Smooth muscle cell (in vitro differentiated cells): ENCODE results near the gene FGF2. TPM values are rescaled to one million over a fixed set of nuclear protein-coding genes. Genes with fewer than 3 reads are reported as not detected.

ENCODE experiments used
- DNase-seq: peaks from one replicate; lab custom pipeline; 2025; ENCODE audit not compliant: unreplicated experiment; lab: John Stamatoyannopoulos, UW
- H2AFZ ChIP-seq: fragments of 200-600 bp; sonication (generic); 2 replicates; pipeline ENCODE4 v1.6.0; 2016; ENCODE audit warnings: antibody characterized with exemption, low read depth, mild to moderate bottlenecking
- H3F3A ChIP-seq: fragments of 200-600 bp; sonication (generic); 2 replicates; pipeline ENCODE4 v1.6.0; 2017; ENCODE audit warnings: antibody characterized with exemption, low read depth
- H3K27ac ChIP-seq: fragments of 200-600 bp; sonication (generic); 2 replicates; pipeline ENCODE4 v1.5.1; 2016; ENCODE audit warnings: low read depth, mild to moderate bottlenecking
- H3K27me3 ChIP-seq: fragments of 200-600 bp; sonication (generic); 2 replicates; pipeline ENCODE4 v1.6.1; 2016; ENCODE audit warnings: low read depth, mild to moderate bottlenecking
- H3K36me3 ChIP-seq: fragments of 200-600 bp; sonication (generic); 2 replicates; pipeline ENCODE4 v1.5.1; 2016; ENCODE audit warnings: low read depth
- H3K4me1 ChIP-seq: fragments of 200-600 bp; sonication (generic); 2 replicates; pipeline ENCODE4 v1.5.1; 2016; ENCODE audit warnings: low read depth
- H3K4me2 ChIP-seq: fragments of 200-600 bp; sonication (generic); 2 replicates; pipeline ENCODE4 v1.6.0; 2016; ENCODE audit warnings: mild to moderate bottlenecking
- H3K4me3 ChIP-seq: fragments of 200-600 bp; sonication (generic); 2 replicates; pipeline ENCODE4 v1.5.1; 2016; ENCODE audit warnings: mild to moderate bottlenecking
- H3K79me2 ChIP-seq: fragments of 200-600 bp; sonication (generic); 2 replicates; pipeline ENCODE4 v1.6.0; 2016; ENCODE audit warnings: low read depth, mild to moderate bottlenecking
- H3K9ac ChIP-seq: fragments of 200-600 bp; sonication (generic); 2 replicates; pipeline ENCODE4 v1.6.0; 2016; ENCODE audit warnings: low read depth
- H3K9me3 ChIP-seq: fragments of 200-600 bp; sonication (generic); replicated peaks from 2 replicates; pipeline ENCODE4 v1.5.1; 2016; ENCODE audit warnings: low read depth
- H4K20me1 ChIP-seq: fragments of 200-600 bp; sonication (generic); 2 replicates; pipeline ENCODE4 v1.6.0; 2016; ENCODE audit warnings: low read depth
- CTCF ChIP-seq: fragments of 200-600 bp; sonication (generic); IDR thresholded peaks from 2 replicates; pipeline ENCODE4 v1.5.1; 2017; ENCODE audit warnings: borderline replicate concordance, mild to moderate bottlenecking, antibody characterized with exemption; ENCODE audit not compliant: insufficient read depth, poor library complexity, severe bottlenecking
- WGBS: methylation state at CpG from one replicate; pipeline ENCODE4 v1.1.7; 2016; ENCODE audit warnings: low lambda C conversion rate; 5-methylcytosine and 5-hydroxymethylcytosine counted together
- polyA plus RNA-seq: library from polyadenylated mRNA; unstranded; fragments of >200 nt; fragmentation: Nextera tagmentation; extraction: Ambion mirVana; gene quantifications from 2 replicates; pipeline ENCODE4 v1.2.1, GENCODE V29; 2016
- total RNA-seq: library from RNA; depleted of rRNA; stranded (reverse); fragments of >200 nt; gene quantifications from 2 replicates; pipeline ENCODE4 v1.2.3, GENCODE V29; 2014

FGF2 gene
- total and polyA plus RNA-seq, 2 experiments from 2014 or later, result 11.8 to 18.9 TPM

GRCh38 chr4:122793811-122794210 lies 32.8 kb upstream of the FGF2 start:
- no peak for DNase-seq
- H3K27me3 ChIP-seq, result no peaks in the 10 kb centered on the region
- no peaks in the 10 kb centered on the region for H4K20me1 ChIP-seq
- H3K36me3 ChIP-seq, result no peaks in the 10 kb centered on the region
- peaks cover 21% of the 10 kb centered on the region for H3K4me1 ChIP-seq
- H3K4me2 ChIP-seq, result no peak overlapping the region
- no peak overlapping the region for H2AFZ ChIP-seq
- H3K27ac ChIP-seq, result no peak overlapping the region
- H3K9me3 ChIP-seq, result no peaks in the 10 kb centered on the region
- H3F3A ChIP-seq, result no peaks in the 10 kb centered on the region
- no peak for TF ChIP-seq CTCF
- no peak overlapping the region for H3K9ac ChIP-seq
- no peaks in the 10 kb centered on the region for H3K79me2 ChIP-seq
- H3K4me3 ChIP-seq, result no peak overlapping the region

DNA sequence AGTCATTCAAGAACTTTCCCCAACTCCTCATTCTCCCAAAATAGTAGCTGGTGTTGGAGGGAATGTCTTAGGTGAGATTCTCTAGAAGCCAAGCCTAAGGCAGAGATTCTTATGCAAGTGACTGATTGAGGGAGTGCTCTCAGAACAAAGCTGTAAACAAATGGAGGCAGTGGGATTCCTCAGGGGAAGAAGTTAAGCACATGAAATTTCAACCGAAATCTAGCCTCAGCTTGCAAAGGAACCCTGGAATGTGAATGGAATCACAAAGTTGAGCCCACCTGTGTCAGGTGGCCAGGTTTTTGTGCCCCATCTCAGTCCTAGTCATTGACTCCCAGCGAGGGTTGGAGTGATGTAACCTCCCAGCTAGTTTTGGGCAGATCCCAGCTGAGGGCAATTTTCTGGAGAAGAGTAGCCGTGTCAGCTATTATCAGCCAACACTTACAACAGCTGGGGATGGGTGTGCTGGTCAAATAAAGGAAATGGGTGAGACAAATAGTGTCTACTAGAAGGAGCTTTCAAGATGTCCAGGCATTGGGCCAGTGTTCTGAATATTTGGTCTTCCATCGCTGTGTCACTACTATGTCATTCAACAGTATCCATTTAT lies 29.7 kb upstream of the FGF2 start:
- Histone ChIP-seq H2AFZ (peak overlapping the region; percentile 7), H3K27me3 (no peaks in the 10 kb centered on the region), H3K36me3 (no peaks in the 10 kb centered on the region), H3K79me2 (no peaks in the 10 kb centered on the region), H3K4me1 (peaks cover 21% of the 10 kb centered on the region), H3K4me2 (no peak overlapping the region), H3K4me3 (no peak overlapping the region), H3F3A (no peaks in the 10 kb centered on the region), H3K27ac (peak overlapping the region; percentile 94), H3K9me3 (no peaks in the 10 kb centered on the region), H4K20me1 (no peaks in the 10 kb centered on the region), H3K9ac (no peak overlapping the region)
- no peak for DNase-seq
- TF ChIP-seq CTCF, result no peak
- 72% methylated on average over 4 of the region's 4 CpGs for WGBS

DNA sequence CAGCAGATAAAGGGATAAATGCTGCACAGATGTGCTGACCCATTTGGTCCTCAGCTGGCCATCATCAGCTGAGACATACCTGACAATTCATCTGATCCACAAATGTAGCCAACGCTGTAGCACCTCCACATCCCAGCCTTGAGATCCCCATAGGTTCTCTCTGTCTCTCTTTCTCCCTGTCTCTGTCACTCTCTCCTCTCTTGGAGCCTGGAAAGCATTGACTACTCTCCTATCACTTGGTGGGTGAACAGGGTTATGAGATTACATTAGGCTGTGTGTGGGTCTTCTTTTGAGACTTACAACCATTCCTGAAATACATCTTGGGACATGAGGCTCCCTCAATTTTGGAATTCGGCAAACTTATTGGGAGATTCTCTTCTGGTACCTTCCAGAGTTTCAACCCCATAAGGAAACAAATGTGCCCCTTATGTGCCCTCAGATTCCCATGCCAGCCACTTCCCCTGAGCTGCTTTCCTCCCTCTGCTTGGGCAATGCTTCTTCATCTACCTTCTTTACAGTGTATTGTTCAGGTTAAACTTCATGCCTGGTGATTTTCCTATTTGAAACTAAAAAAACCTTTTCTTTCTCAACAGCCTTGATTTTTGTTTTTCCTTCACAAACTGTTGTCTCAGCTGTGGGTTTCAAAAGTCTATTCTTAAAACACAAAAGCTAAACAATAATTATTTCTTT lies 29.1 kb upstream of the FGF2 start:
- H3K36me3 ChIP-seq, result no peaks in the 10 kb centered on the region
- peak overlapping the region; percentile 94 for H3K27ac ChIP-seq
- no peaks in the 10 kb centered on the region for H3K9me3 ChIP-seq
- peak overlapping the region; percentile 73 for H2AFZ ChIP-seq
- no peaks in the 10 kb centered on the region for H4K20me1 ChIP-seq
- no peaks in the 10 kb centered on the region for H3F3A ChIP-seq
- DNase-seq, result no peak
- no peak for TF ChIP-seq CTCF
- peak overlapping the region; percentile 3 for H3K4me3 ChIP-seq
- peak overlapping the region; percentile 60 for H3K9ac ChIP-seq
- 98% methylated on average over 2 of the region's 2 CpGs for WGBS
- H3K4me2 ChIP-seq, result peak overlapping the region; percentile 64
- no peaks in the 10 kb centered on the region for H3K27me3 ChIP-seq
- no peaks in the 10 kb centered on the region for H3K79me2 ChIP-seq
- H3K4me1 ChIP-seq, result peaks cover 21% of the 10 kb centered on the region

GRCh38 chr4:122798101-122798500 lies 28.5 kb upstream of the FGF2 start:
- Histone ChIP-seq H3K36me3 (no peaks in the 10 kb centered on the region), H3K4me1 (peaks cover 21% of the 10 kb centered on the region), H3K4me2 (peak overlapping the region; percentile 64), H3K27me3 (no peaks in the 10 kb centered on the region), H3K27ac (peak overlapping the region; percentile 94), H2AFZ (peak overlapping the region; percentile 73), H3K4me3 (peak overlapping the region; percentile 3), H3F3A (no peaks in the 10 kb centered on the region), H4K20me1 (no peaks in the 10 kb centered on the region), H3K79me2 (no peaks in the 10 kb centered on the region), H3K9me3 (no peaks in the 10 kb centered on the region), H3K9ac (peak overlapping the region; percentile 60)
- TF ChIP-seq CTCF, result no peak
- peak; percentile 16 for DNase-seq
- WGBS, result 12% methylated on average over 5 of the region's 5 CpGs
